Prostate gland (tissue), 2 donors: ENCODE results near the gene ZNF396.
A peak's percentile ranks its signal among the peaks of the same experiment; 100 is the strongest.

Experiments
- CTCF ChIP-seq, 4 experiments: fragments of 200-600 bp in 2 of 4; fragments of 450-650 bp in 2 of 4; sonication (generic) in 2 of 4; IDR thresholded peaks; 1 replicate in 3 of 4; 2 replicates in 1 of 4; pipeline ENCODE4 v1.5.1; 2016 to 2019; ENCODE audit warnings: antibody characterized with exemption in 4 of 4, mild to moderate bottlenecking in 2 of 4, moderate library complexity in 2 of 4
- POLR2AphosphoS5 ChIP-seq: sonication (generic); formaldehyde crosslinking; IDR thresholded peaks from one replicate; pipeline ENCODE4 v1.6.1; 2017; ENCODE audit warnings: antibody characterized with exemption

GRCh38 chr18:35376742-35377695 is at the start of gene ZNF396:
- TF ChIP-seq CTCF (IDR thresholded peaks at IDR 0.05) (no peak), POLR2AphosphoS5 (peak; percentile 40)
